HepG2 (cell line): ENCODE data around the gene KLF3. TPM values are rescaled to one million over a fixed set of nuclear protein-coding genes. Genes with fewer than 3 reads are reported as not detected.

ENCODE experiments used
- ATAC-seq: fragments of 200-7000 bp; cut with Tn5 transposase; 3 replicates; pipeline ENCODE4 v1.9.1; 2020; ENCODE audit warnings: mild to moderate bottlenecking, moderate library complexity
- BruUV-seq: library from RNA; stranded (reverse); fragments of 400-500 nt; replicated peaks from 2 replicates; lab custom pipeline; 2021; lab: Mats Ljungman, UMichigan
- CTCF ChIA-PET: fragments of 300-600 bp; formaldehyde crosslinking; extraction: SDS; loops from one replicate; lab custom pipeline; 2021; ENCODE audit warnings: low total read pairs, inconsistent platforms, low intra/inter-chr PET ratio; lab: Yijun Ruan, JAX
- POLR2A ChIA-PET: fragments of 350-600 bp; sonication (Branson Sonifier 250); formaldehyde crosslinking; loops from one replicate; lab custom pipeline; 2020; ENCODE audit warnings: antibody characterized with exemption, inconsistent platforms; lab: Yijun Ruan, JAX
- DNase-seq: peaks from one replicate; pipeline ENCODE4 v3.0.0-alpha.2; 2015; ENCODE audit warnings: low spot score
- FAIRE-seq: peaks from 3 replicates; lab custom pipeline; 2011; peaks lifted over from hg19 to GRCh38; lab: Jason Lieb, UNC
- H2AFZ ChIP-seq: one replicate; pipeline ENCODE4 v1.6.1; 2011; ENCODE audit warnings: low read length, inconsistent platforms
- H3K27ac ChIP-seq: fragments of 300-600 bp; 3 replicates; pipeline ENCODE4 v1.8.0; 2011; ENCODE audit warnings: mixed run types, mild to moderate bottlenecking, mixed read lengths, low read length, inconsistent platforms; ENCODE audit not compliant: insufficient read depth; ENCODE audit errors: extremely low read length
- H3K27me3 ChIP-seq, 2 experiments: fragments of 200-600 bp in 1 of 2; 2 replicates in 1 of 2; 3 replicates in 1 of 2; pipeline versions ENCODE4 v1.6.0 to v1.8.0; 2011; ENCODE audit warnings: low read length in 2 of 2, mild to moderate bottlenecking in 2 of 2, moderate library complexity in 2 of 2, inconsistent platforms in 1 of 2; ENCODE audit not compliant: insufficient read depth in 2 of 2, control insufficient read depth in 1 of 2
- H3K36me3 ChIP-seq, 2 experiments: fragments of 200-600 bp in 1 of 2; replicated peaks in 1 of 2; 2 replicates in 1 of 2; 3 replicates in 1 of 2; pipeline versions ENCODE4 v1.5.1 to v1.8.0; 2011; ENCODE audit warnings: low read length in 2 of 2, inconsistent platforms in 1 of 2; ENCODE audit not compliant: insufficient read depth in 2 of 2, control insufficient read depth in 1 of 2
- H3K4me1 ChIP-seq: 2 replicates; pipeline ENCODE4 v1.5.1; 2012; ENCODE audit warnings: low read length, inconsistent platforms; ENCODE audit not compliant: insufficient read depth
- H3K4me2 ChIP-seq: 2 replicates; pipeline ENCODE4 v1.6.0; 2011; ENCODE audit warnings: low read depth, low read length, inconsistent platforms
- H3K4me3 ChIP-seq, 3 experiments: fragments of 200-600 bp in 1 of 3; sonication (generic), shearing (Covaris generic) in 1 of 3; replicated peaks in 1 of 3; 2 replicates each; pipeline ENCODE4 v1.5.1; 2011 to 2016; ENCODE audit warnings: low read length in 3 of 3, inconsistent platforms in 2 of 3, low read depth in 2 of 3, mild to moderate bottlenecking in 2 of 3, control low read depth in 1 of 3, mixed read lengths in 1 of 3; ENCODE audit not compliant: insufficient read depth in 1 of 3
- H3K79me2 ChIP-seq: one replicate; pipeline ENCODE4 v1.6.1; 2011; ENCODE audit warnings: low read length, inconsistent platforms; ENCODE audit not compliant: insufficient read depth
- H3K9ac ChIP-seq: 2 replicates; pipeline ENCODE4 v1.6.0; 2011; ENCODE audit warnings: mild to moderate bottlenecking, low read depth, low read length, inconsistent platforms; ENCODE audit not compliant: insufficient read depth
- H3K9me3 ChIP-seq: 2 replicates; pipeline ENCODE4 v1.5.1; 2012; ENCODE audit warnings: mild to moderate bottlenecking, low read length
- H4K20me1 ChIP-seq: 2 replicates; pipeline ENCODE4 v1.6.0; 2011; ENCODE audit warnings: inconsistent platforms, mild to moderate bottlenecking, low read length, moderate library complexity; ENCODE audit not compliant: insufficient read depth
- ATF7 ChIP-seq, 2 experiments: fragments of 450-650 bp in 1 of 2; sonication (generic) in 1 of 2; formaldehyde crosslinking in 1 of 2; IDR thresholded peaks; 2 replicates each; pipeline versions ENCODE4 v1.4.0 to v1.6.1; 2016 to 2020; ENCODE audit warnings: antibody characterized with exemption in 1 of 2, mild to moderate bottlenecking in 1 of 2, missing genetic modification reagents in 1 of 2
- ELF1 ChIP-seq: sonication (generic); formaldehyde crosslinking; IDR thresholded peaks from 2 replicates; pipeline ENCODE4 v1.4.0; 2020; ENCODE audit warnings: missing genetic modification reagents
- FOXA1 ChIP-seq, 2 experiments: fragments of 450-650 bp in 1 of 2; sonication (generic) in 1 of 2; formaldehyde crosslinking in 1 of 2; IDR thresholded peaks; 2 replicates each; pipeline versions ENCODE4 v1.4.0 to v1.6.1; 2016 to 2020; ENCODE audit warnings: missing genetic modification reagents in 1 of 2
- FOXO1 ChIP-seq: sonication (generic); formaldehyde crosslinking; IDR thresholded peaks from 2 replicates; pipeline ENCODE4 v1.4.0; 2020; ENCODE audit warnings: missing genetic modification reagents
- JUN ChIP-seq: sonication (generic); formaldehyde crosslinking; IDR thresholded peaks from 2 replicates; pipeline ENCODE4 v1.4.0; 2020; ENCODE audit warnings: mild to moderate bottlenecking, missing genetic modification reagents
- PRPF4 ChIP-seq: fragments of 200-400 bp; formaldehyde crosslinking; IDR thresholded peaks from 2 replicates; pipeline ENCODE4 v1.6.1; 2016; ENCODE audit warnings: low read length, low read depth; ENCODE audit not compliant: poor library complexity, severe bottlenecking
- SKI ChIP-seq: fragments of 450-650 bp; IDR thresholded peaks from one replicate; pipeline ENCODE4 v1.6.1; 2018; ENCODE audit warnings: mild to moderate bottlenecking; ENCODE audit not compliant: partially characterized antibody
- SMC3 ChIP-seq: IDR thresholded peaks from 2 replicates; pipeline ENCODE4 v1.6.1; 2011; ENCODE audit warnings: low read length, improper control_type of control experiment
- SNAPC2 ChIP-seq: sonication (generic); formaldehyde crosslinking; IDR thresholded peaks from 2 replicates; pipeline ENCODE4 v1.8.1; 2022; ENCODE audit warnings: mild to moderate bottlenecking, missing genetic modification reagents
- TBL1XR1 ChIP-seq: fragments of 150-350 bp; IDR thresholded peaks from 2 replicates; pipeline ENCODE4 v1.6.1; 2014; ENCODE audit warnings: borderline replicate concordance, low read length; ENCODE audit not compliant: partially characterized antibody
- U2AF1 ChIP-seq: fragments of 200-400 bp; formaldehyde crosslinking; optimal IDR thresholded peaks from 2 replicates; pipeline ENCODE3; 2017; ENCODE audit warnings: mild to moderate bottlenecking, low read depth, low read length
- ZBTB14 ChIP-seq: sonication (generic); formaldehyde crosslinking; IDR thresholded peaks from 2 replicates; pipeline ENCODE4 v1.4.0; 2020; ENCODE audit warnings: missing genetic modification reagents
- ZBTB44 ChIP-seq: sonication (generic); formaldehyde crosslinking; IDR thresholded peaks from 2 replicates; pipeline ENCODE4 v1.4.0; 2020; ENCODE audit warnings: missing genetic modification reagents
- ZBTB7A ChIP-seq: sonication (generic); formaldehyde crosslinking; IDR thresholded peaks from 2 replicates; pipeline ENCODE4 v1.8.0; 2022; ENCODE audit warnings: mild to moderate bottlenecking, missing genetic modification reagents
- WGBS: methylation state at CpG from one replicate; pipeline ENCODE4 v1.1.6; 2017; ENCODE audit warnings: low lambda C conversion rate; 5-methylcytosine and 5-hydroxymethylcytosine counted together
- in situ Hi-C: cut with HindIII; loops from 2 replicates; pipeline ENCODE4 v1.10.0; 2017; ENCODE audit warnings: low pct_unique_long_range_greater_than_20kb; ENCODE audit not compliant: extremely low pct_ligation_motif_present
- intact Hi-C: fragments of 100-400 bp; cut with micrococcal nuclease; formaldehyde crosslinking; loops from one replicate; pipeline ENCODE4 v1.10.0; 2022; ENCODE audit not compliant: unreplicated experiment
- polyA plus RNA-seq, 8 experiments: library from polyadenylated mRNA; depleted of rRNA in 3 of 8; stranded (reverse) in 7 of 8; unstranded in 1 of 8; fragments of >200 nt; fragmentation: Illumina TruSeq in 4 of 8; extraction: Trizol in 4 of 8; gene quantifications; 2 replicates each; pipeline versions ENCODE4 v1.2.1 to v1.2.3, GENCODE V29; 2011 to 2016; ENCODE audit warnings: low read depth in 4 of 8, missing spikeins in 1 of 8, mixed read lengths in 1 of 8; ENCODE audit not compliant: insufficient read depth in 1 of 8
- total RNA-seq, 5 experiments: library from RNA; depleted of rRNA; stranded (reverse); fragments of >200 nt; fragmentation: Illumina TruSeq; extraction: Trizol; gene quantifications; 2 replicates each; pipeline ENCODE4 v1.2.3, GENCODE V29; 2016; ENCODE audit warnings: low read depth in 1 of 5
- TF ChIP-seq, protein P1 (sequence below): sonication (generic); formaldehyde crosslinking; IDR thresholded peaks from 2 replicates; pipeline ENCODE4 v1.4.0; 2020; ENCODE audit warnings: mild to moderate bottlenecking, missing genetic modification reagents

KLF3 gene
- total and polyA plus RNA-seq, 2 of the 13 experiments (the other 11 are each of a cell fraction or from before 2014, with no cell fraction given) = 29.1 to 37.8 TPM

DNA sequence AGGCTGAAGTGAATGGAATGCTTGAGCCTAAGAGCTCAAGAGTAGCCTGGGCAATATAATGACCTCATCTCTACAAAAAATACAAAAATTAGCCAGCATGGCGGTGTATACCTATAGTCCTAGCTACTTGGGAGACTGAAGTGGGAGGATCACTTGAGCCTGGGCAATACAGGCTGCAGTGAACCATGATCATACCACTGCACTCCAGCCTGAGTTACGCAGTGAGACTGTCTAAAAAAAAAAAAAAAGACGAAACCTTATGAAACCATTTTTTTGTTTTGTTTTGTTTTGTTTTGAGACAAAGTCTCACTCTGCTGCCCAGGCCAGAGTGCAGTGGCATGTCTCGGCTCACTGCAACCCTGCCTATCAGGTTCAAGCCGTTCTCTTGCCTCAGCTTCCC is 81.9 kb downstream of the KLF3 start:
- ChIA-PET POLR2A (no interaction called here), CTCF (no interaction called here)
- H3K9me3 ChIP-seq = peaks cover 16% of the 10 kb centered on the region
- no peak overlapping the region for H3K27ac ChIP-seq
- no TSS peak for BruUV-seq
- H3K27me3 ChIP-seq = no peaks in the 10 kb centered on the region
- H3K4me3 ChIP-seq = no peak overlapping the region
- no peaks in the 10 kb centered on the region for H4K20me1 ChIP-seq
- in situ Hi-C loops = no loop called here
- intact Hi-C loops = no loop called here
- ATAC-seq (no peak), FAIRE-seq (no peak), DNase-seq (no peak)
- peaks cover 3% of the 10 kb centered on the region for H3K4me1 ChIP-seq
- H2AFZ ChIP-seq = no peak overlapping the region
- H3K79me2 ChIP-seq = no peaks in the 10 kb centered on the region
- H3K9ac ChIP-seq = no peak overlapping the region
- no peak overlapping the region for H3K4me2 ChIP-seq
- H3K36me3 ChIP-seq = no peaks in the 10 kb centered on the region
- TF ChIP-seq ZBTB14 = no peak
- TF ChIP-seq PRPF4 = no peak
- peak; percentile 35 for TF ChIP-seq ATF7 (IDR thresholded peaks at IDR 0.05)
- no peak for TF ChIP-seq ATF7 (CRISPR knock-in tag; IDR thresholded peaks at IDR 0.05)
- no peak for TF ChIP-seq FOXO1 (CRISPR knock-in tag)
- 47% methylated on average over 5 of the region's 5 CpGs for WGBS

GRCh38 chr4:38747629-38748028 is 83.6 kb downstream of the KLF3 start:
- CTCF ChIA-PET = no interaction called here
- Histone ChIP-seq H3K27me3 (no peaks in the 10 kb centered on the region), H3K4me1 (peaks cover 12% of the 10 kb centered on the region), H3K4me2 (no peak overlapping the region), H3K4me3 (no peak overlapping the region), H3K79me2 (no peaks in the 10 kb centered on the region), H3K9ac (no peak overlapping the region), H3K27ac (no peak overlapping the region), H3K9me3 (peaks cover 16% of the 10 kb centered on the region), H3K36me3 (no peaks in the 10 kb centered on the region), H2AFZ (no peak overlapping the region), H4K20me1 (no peaks in the 10 kb centered on the region)
- no peak for DNase-seq
- no peak for FAIRE-seq
- BruUV-seq = no TSS peak
- ATAC-seq = no peak
- POLR2A ChIA-PET = no interaction called here
- in situ Hi-C loops = no loop called here
- intact Hi-C loops = no loop called here
- TF ChIP-seq SNAPC2 (CRISPR knock-in tag) = no peak
- TF ChIP-seq ELF1 (CRISPR knock-in tag) = no peak
- no peak for TF ChIP-seq JUN (CRISPR knock-in tag)
- TF ChIP-seq TBL1XR1 = no peak
- no peak for TF ChIP-seq SKI
- no peak for TF ChIP-seq FOXA1 (IDR thresholded peaks at IDR 0.05)
- no peak for TF ChIP-seq FOXA1 (CRISPR knock-in tag; IDR thresholded peaks at IDR 0.05)
- TF ChIP-seq ZBTB44 (CRISPR knock-in tag) = no peak
- no peak for TF ChIP-seq ZBTB7A
- TF ChIP-seq SMC3 = no peak
- no peak for TF ChIP-seq U2AF1
- TF ChIP-seq, protein P1, sequence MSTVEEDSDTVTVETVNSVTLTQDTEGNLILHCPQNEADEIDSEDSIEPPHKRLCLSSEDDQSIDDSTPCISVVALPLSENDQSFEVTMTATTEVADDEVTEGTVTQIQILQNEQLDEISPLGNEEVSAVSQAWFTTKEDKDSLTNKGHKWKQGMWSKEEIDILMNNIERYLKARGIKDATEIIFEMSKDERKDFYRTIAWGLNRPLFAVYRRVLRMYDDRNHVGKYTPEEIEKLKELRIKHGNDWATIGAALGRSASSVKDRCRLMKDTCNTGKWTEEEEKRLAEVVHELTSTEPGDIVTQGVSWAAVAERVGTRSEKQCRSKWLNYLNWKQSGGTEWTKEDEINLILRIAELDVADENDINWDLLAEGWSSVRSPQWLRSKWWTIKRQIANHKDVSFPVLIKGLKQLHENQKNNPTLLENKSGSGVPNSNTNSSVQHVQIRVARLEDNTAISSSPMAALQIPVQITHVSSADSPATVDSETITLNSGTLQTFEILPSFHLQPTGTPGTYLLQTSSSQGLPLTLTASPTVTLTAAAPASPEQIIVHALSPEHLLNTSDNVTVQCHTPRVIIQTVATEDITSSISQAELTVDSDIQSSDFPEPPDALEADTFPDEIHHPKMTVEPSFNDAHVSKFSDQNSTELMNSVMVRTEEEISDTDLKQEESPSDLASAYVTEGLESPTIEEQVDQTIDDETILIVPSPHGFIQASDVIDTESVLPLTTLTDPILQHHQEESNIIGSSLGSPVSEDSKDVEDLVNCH (CRISPR knock-in tag) = no peak
